CD4-positive, alpha-beta T cell treated with Interleukin-17A for 4 hours (primary cell): ENCODE measurements around the gene GTF2IRD1.

Source experiments
- DNase-seq: peaks from one replicate; pipeline ENCODE4 v3.0.0-alpha.2; 2020; ENCODE audit warnings: mixed read lengths

GTF2IRD1 gene

DNA sequence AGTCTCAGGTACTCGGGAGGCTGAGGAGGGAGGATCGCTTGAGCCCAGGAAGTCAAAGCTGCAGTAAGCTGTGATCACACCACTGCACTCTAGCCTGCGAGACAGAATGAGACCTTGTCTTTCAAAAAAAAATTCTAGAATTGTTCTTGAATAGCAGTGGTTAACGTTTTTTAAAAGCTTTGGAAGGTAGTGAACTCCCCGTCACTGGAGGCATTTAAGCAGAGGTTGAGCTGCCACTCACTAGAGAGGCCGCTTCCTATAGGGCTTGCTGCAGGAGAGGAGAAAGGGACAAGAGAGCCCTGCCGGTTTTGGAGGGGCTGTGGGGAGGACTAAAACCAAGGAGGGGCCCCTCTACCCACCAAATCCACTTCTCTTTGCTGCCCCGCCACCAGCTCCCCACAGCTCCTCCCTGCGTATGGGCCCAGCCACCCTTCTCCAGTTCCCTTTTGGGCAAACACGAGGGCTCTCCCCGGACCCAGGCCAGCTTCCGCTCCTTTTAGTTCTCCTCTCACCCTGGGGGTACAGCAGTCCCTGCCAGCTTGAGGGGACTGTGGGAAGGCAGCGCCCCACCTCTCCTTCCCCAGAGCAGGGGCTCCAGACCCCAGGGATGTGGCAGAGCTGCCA lies 116.9 kb downstream of the GTF2IRD1 start:
- DNase-seq = no peak

DNA sequence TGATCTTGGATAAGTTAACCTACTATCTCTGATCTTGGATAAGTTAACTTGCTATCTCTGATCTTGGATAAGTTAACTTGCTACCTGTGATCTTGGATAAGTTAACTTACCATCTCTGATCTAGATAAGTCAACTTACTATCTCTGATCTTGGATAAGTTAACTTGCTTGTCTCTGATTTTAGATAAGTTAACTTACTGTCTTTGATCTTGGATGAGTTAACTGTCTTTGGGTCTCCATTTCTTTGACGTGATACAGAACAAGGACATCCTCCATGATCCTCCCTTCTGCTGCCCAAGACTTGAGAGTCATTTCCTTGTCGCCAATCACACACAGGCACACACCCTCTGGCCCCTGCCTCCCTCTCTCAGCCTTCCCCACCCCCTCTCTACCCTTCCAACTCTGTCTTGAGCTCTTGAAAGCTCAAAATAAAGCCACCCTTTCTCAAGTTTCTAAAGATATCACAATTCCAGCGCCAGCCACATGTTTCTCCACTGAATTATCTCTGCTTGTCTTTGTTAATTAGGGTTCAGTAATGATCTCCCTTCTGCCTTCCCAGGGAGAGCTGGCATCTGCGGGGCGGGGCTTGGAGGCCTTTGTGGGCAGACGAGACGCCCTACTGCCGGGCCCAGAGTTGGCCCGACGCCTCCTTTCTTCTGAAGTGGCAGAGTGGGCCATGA lies 118.7 kb downstream of the GTF2IRD1 start:
- DNase-seq = no peak

DNA sequence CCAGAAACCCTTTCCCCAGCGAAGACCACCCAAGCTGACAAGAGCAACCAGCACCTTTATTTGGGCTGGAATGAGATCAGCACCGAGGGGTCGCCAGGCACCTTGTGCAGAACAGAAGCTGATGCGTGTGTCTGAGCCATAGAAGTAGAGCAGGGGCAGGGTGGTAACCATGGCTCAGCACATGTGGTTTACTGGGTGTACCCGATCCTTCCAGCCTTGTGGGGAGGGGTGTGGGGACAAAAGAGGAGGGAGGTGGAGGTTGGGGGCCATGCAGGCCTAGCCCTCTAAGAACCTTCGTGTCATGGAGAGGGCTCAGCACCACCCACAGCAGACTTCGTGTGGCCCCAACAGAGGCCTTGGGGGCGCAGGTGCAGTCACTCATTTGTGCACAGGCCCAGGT lies 119.8 kb downstream of the GTF2IRD1 start:
- no peak for DNase-seq

DNA sequence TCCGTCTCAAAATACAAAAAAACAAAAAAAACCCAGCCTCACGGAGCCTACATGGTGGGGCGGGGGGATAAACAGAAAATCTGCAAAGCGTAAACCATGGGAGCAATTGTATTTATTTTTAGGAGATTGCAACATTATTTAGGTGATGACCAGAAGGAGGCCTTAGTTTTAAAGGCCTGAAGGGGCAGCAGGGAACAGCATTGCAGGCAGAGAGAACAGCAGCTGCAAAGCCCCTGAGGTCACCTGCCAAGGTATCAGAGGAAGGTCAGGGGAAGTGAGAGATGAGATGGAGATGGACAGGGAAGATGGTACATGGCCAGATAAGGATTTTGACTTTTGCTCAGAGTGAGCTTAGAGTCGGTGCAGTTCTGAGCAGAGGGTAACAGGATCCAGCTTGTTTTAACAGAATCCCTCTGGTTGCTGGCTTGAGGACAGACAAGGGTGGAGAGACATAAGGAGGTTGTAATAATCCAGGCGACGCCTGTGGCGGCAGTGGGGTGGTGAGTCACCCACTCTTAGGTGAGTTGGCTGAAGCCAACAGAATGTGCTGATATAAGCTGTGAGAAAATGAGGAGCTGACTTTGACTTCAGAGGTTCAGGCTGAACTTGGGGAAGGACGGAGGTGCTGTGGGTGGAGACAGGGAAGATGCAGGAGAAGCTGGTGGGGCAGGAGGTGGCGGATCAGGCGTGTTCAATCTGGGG lies 121.5 kb downstream of the GTF2IRD1 start:
- peak; percentile 24 for DNase-seq

DNA sequence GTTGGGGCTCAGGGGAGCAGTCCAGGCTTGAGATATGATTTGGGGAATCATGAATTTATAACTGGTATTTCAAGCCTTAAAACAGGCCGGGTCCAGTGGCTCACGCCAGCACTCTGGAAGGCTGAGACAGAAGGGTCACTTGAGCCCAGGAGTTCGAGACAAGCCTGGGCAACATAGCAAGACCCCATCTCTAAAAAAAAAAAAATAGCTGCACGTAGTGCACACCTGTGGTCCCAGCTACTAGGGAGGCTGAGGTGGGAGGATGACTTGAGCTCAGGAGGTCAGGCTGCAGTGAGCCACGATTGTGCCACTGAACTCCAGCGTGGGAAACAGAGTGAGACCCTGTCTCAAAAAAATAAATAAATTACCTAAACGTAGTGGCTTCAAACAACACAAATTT lies 122.1 kb downstream of the GTF2IRD1 start:
- no peak for DNase-seq

DNA sequence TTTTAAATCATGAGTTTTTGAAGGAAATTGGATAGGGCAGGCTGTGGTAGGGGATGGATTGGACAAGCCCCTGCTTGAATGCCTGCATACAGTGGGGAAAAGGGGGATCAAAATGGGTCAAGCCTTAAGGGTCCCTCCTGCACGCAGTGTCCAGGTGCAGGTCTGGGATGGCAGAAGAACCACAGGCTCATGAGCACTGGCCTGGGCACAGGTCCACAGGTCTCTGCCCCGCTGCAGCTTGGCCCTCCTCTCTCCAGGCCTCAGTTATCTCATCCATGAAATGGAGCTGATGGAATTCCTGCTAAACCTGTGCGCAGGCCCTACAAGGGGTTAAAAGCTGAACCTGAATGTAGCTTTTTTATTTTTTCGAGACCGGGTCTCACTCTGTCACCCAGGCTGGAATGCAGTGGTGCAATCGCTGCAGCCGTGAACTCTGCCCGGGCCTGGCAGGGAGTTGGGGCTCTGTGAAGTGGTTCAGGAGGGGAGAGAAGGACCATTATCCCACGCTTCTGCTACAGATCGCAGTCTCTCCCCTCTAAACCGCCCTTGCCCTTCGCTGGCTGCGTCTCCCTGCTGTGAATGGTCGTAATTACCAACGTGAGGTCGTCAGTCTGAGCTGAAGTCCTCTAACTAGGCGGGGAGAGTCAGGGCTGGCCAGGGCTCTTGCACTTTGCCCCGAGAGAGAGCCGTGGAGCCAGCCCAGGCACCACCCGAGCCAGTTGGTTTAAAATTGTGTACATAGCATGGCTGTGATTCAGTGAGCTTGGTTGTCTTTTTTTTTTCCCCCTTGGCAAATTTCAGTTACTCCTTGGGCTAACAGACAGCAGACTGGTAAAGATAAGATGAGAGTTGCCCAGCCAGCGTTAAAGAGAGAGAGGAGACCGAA lies 126.3 kb downstream of the GTF2IRD1 start:
- no peak for DNase-seq

DNA sequence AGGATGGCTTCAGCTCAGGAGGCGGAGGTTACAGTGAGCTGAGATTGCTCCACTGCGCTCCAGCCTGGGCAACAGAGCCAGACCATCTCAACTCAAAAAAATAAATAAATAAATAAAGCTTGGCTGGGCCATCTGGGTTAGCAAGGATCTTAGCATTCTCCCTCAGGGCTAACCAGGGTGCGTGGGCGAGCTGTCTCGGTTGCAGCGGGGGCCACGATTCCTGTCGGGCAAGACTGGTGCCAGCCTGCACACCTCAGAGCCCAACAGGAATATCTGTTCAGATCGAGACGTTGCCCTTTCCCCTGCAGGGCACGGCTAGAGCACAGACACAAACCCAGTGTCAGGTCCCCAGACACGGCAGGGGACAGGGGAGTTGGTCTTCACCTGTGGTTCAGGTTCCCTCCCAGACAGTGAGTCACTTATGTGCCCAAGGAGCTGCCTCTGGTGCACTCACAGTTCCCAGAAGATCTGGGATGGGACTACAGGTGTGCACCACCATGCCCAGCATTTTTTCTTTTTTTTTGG lies 128.3 kb downstream of the GTF2IRD1 start:
- DNase-seq = no peak

DNA sequence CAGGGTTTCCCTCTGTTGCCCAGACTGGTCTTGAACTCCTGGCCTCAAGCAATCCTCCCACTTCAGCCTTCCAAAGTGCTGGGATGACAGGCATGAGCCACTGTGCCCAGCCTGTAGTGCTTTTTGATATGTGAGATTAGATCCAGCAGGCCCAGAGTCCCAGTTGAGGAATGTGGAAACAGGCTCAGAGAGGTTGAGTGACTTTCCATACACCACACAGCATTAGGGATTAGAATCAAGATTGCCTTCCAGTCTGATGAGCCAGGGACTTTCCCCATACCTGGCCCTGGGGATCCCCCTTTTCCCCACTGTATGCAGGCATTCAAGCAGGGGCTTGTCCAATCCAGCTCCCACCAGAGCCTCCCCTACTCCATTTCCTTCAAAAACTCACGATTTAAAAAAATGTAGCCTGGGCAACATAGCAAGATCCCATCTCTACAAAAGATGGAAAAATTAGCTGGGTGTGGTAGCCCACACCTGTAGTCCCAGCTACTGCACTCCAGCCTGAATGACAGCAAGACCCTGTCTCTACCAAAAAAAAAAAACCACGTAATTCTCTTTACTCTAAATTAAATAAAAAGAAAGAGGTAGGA lies 128.8 kb downstream of the GTF2IRD1 start:
- no peak for DNase-seq

DNA sequence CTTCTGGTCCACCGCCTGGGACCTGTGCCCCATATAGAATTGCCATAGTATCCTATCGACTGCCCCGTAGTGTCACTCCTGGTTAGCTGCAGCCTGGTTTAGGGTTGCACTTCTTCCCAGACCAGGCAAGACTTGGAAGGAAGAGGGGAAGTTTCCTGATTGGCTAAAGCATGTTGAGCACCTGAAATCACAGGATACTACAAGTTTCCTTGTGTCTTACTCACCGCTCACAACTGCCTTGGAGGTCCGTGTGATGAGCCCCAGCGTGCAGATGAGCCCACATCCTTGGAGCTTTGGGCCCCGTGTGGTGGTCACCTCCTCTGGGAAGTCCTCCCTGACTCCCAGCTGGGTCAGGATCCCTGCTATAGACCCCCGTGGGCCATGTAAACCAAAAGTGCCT lies 129.9 kb downstream of the GTF2IRD1 start:
- no peak for DNase-seq

DNA sequence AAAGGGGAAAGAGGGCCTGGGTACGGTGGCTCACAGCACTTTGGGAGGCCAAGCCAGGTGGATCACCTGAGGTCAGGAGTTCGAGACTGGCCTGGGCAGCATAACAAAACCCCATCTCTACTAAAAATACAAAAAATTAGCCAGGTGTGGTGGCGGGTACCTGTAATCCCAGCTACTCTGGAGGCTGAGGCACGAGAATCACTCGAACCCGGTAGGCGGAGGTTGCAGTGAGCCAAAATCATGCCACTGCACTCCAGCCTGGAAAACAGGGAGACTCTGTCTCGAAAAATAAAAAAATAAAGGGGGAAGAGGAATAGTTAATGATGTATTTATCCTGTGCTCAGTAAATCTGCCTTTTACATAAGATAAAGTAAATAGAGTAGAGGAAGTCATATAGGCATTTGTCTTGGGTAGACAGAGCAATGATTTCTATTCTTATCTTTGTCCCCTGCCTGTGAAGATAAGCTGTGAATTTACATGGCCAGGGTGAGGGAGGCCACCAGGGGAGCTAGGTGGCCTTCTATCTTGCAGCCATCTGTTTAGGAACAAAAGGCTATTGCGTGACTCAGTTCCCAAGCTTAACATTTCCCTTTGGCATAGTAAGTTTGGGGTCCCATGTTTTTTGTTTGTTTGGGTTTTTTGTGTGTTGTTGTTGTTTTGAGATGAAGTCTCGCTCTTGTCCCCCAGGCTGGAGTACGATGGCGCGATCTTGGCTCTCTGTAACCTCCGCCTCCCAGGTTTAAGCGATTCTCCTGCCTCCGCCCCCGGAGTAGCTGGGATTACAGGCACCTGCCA lies 130.7 kb downstream of the GTF2IRD1 start:
- DNase-seq = no peak

DNA sequence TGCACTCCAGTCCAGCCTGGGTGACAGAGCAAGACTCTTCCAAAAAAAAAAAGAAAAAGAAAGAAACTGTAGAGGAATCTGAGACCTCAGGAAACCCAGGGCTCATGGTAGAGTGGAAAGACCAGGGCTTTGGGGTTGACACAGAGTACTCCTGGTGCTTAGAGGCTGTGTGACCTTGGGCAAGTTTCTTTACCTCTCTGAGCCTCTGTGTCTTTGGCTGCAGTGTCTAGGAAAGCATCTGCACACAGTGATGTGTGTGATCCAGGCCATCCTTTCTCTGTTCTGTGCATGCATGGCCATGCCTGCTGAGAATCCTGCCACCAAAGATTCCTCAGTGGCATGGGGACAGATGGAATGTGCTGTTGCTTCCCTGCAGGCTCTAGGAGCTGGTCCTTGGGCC lies 132.1 kb downstream of the GTF2IRD1 start:
- no peak for DNase-seq

DNA sequence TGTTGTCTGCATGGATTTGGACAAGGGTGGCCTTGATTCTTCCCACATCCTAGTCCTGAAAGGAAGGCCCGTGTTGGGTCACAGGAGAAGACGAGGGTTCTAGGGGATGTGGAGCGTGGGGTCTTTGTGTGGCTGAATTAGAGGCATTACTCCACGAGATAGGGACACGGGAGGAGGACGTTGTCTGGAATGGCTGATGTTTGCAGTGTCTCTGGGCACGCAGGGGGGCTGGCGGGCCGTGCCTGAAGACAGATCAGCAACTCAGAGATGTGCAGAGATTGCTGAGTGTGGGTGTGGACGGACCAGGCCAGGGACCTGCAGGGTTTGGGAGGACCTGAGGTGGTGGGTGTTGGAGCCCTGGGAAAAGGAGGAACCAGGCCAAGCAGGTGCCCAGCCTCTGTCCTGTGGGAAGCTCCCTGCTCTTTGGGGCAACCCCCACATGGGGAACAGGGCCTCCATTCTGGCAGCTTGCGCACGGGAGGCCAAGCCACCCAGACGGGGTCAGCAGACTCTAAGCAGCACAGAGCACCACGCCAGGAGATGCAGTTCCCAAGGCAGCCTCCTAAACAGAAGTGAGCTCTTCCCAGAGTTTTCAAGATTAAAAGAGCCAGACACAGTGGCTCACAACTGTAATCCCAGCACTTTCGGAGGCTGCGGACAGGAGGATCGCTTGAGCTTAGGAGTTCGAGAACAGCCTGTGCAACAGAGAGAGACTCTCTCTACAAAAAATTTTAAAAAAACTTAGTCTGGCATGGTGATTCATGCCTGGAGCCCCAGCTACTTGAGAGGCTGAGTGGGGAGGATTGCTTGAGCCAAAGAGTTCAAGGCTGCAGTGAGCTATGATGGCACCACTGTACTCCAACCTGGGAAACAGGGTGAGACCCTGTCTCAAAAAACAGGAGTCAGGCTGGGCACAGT lies 132.8 kb downstream of the GTF2IRD1 start:
- DNase-seq = no peak

DNA sequence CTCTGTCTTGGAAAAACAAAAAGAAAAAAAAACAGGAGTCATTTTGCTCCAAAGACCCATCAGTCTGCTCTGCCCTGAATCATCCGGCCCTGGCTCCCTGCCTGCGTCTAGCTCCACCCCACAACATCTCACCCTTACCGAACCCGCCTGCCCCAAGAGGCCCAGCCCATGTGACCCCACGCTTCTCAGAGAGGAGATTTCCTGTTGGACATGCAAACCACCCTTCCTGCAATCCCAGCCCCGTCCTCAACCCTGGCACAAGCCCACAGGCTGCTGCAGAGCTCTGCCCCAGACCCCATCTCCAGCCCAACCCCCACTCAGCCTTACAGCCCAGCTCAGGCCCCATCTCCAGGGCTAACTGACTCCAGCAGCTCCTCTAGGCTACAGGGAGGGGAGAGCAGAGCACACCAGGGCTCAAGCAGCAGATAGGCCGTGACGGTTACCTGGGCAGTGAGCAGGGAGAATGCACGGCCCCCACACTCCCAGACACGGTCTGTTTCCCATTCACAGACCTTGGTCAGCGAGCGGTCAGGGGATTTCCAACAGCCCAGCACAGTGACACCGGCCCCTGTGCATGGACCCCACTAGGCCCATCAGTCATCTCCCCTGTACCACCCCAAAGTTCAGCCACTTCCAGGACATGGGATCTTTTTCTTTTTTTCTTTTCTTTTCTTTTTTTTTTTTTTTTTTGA lies 133.9 kb downstream of the GTF2IRD1 start:
- DNase-seq = no peak

DNA sequence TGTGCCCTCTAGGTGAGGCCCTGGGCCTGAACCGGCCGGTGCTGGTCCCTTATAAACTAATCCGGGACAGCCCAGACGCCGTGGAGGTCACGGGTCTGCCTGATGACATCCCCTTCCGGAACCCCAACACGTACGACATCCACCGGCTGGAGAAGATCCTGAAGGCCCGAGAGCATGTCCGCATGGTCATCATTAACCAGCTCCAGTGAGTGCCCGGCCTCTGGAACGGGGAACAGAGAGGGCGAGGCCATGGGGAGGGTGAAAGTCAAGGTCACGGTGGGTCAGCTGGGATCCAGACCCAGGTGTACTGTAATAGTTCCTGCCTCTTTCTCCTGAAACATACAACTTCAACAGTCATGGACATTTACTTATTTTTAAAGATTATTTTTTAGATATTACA lies 137.1 kb downstream of the GTF2IRD1 start:
- DNase-seq = no peak

DNA sequence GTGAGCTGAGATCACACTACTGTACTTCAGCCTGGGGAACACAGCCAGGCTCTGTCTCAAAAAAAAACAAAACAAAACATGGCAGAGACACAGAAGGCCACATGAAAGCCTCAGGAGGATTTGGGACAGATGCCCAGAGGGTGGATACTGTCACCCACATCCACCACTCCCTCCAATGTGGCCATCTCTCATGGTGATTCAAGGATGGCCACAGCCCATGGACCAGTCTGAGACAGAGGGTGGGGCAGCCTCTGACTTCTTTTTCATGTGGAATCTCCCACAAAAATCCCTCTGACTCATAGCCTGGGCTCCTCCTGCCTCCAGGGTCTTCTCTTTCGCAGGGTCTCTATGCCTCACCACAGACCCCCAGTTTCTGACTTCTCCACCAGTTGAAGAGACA lies 144.9 kb downstream of the GTF2IRD1 start:
- DNase-seq = no peak

DNA sequence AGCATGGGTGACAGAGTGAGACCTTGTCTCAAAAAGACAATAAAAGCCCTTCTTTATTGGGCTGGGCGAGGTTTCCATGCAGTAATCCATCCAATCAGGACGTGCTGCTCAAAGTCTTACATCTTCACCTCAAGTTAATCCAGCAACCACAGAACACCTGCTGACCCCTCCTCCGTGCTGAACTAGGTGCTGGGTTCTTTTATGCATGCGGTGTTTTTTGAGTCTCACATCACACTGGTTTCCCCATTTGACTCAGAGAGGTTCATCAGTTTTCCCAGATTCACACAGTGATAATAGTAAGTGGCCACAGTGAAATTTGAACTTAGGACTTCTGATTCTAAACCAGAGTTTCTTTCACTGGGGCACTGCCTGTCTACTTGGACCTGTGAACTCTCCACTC lies 145.5 kb downstream of the GTF2IRD1 start:
- no peak for DNase-seq

DNA sequence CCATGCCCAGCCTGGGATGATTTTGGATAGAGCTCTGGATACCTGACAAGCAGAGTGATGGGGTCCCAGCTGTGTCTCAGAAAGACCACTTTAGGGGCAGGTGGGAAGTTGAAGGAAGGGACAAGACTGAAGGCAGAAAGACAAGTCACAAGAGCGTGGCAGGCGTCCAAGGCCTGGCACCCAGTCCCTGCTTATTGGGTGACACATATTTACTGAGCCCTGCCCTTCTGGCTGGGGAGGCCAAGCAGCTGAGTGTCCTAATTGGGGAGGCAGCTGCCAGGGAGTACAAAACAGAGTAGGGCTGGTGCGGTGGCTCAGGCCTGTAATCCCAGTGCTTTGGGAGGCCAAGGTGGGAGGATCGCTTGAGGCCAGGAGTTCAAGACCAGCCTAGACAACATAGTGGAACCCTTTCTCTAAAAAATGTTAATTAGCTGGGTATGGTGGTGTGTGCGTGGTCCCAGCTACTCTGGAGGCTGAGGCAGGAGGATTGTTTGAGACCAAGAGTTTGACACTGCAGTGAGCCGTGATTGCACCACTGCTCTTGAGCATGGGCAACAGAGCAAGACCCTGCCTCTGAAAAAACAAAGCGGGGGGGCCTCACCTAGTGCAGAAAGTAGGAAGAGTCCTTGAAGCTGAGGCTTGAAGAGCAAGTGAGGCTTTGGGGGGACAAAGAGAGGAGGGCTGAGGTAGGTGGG lies 150.8 kb downstream of the GTF2IRD1 start:
- DNase-seq = no peak

DNA sequence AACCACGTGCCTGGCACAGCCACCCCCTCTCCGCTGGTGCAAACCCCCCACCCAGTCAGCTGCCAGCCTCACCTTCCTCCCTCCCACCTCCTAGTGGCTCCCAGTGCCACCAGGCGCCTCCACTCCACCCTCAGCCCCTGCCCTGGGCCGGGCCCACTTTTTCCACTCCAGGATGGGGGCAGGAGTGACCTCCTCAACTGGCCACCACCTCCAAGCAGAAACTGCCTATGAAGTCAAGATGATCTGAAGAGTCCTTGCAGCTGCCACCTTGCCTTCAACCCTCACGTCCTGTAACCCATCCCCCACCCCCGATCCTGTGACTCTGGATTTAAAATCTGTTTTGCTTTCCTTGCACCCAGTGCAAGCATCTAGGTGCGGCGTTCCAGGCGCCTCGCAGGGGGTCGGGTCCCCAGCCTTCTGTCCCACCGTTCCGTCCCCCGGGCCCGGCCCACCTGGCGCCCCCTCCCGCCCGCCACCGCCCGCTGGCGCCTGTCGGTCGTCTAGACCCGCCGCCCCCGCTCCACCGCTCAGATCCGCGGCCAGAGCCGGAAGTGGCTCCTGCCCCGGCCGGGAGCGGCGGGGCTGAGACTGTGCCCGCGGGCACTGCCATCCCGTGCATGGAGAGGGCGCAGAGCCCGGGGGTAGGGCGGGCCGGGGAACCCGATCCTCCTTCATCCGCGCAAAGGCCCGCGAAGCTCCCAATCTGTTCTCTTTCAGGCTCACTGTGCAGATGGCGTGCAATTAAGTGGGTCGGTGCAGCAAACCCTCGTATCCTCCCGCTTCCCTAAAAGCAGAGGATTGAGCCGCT lies 152.6 kb downstream of the GTF2IRD1 start:
- peak; percentile 70 for DNase-seq
